A549 (cell line): ENCODE results near the gene ROBO3. TPM values are rescaled to one million over a fixed set of nuclear protein-coding genes. Genes with fewer than 3 reads are reported as not detected.

ENCODE experiments used
- ATAC-seq, 2 experiments: fragments of 200-7000 bp in 1 of 2; fragments of >200 bp in 1 of 2; cut with Nextera tagmentation in 1 of 2; cut with Tn5 transposase in 1 of 2; 3 replicates each; pipeline versions ENCODE4 v1.8.0 to v1.9.1; 2018 to 2020; ENCODE audit warnings: mild to moderate bottlenecking in 1 of 2, moderate library complexity in 1 of 2
- CTCF ChIA-PET: fragments of 300-600 bp; sonication (Branson Sonifier 250); formaldehyde crosslinking; extraction: SDS; loops from one replicate; lab custom pipeline; 2021; ENCODE audit warnings: antibody characterized with exemption, inconsistent platforms; lab: Yijun Ruan, JAX
- POLR2A ChIA-PET: fragments of 350-600 bp; formaldehyde crosslinking; extraction: SDS; loops from one replicate; lab custom pipeline; 2021; ENCODE audit warnings: antibody characterized with exemption, inconsistent platforms; lab: Yijun Ruan, JAX
- DNase-seq, 2 experiments: peaks; one replicate each; pipeline versions ENCODE4 v3.0.0 to v3.0.0-alpha.2; 2011 to 2016; ENCODE audit warnings: low read depth in 1 of 2, low spot score in 1 of 2
- FAIRE-seq: peaks from 2 replicates; lab custom pipeline; 2011; peaks lifted over from hg19 to GRCh38; lab: Jason Lieb, UNC
- H3K27ac ChIP-seq, 2 experiments: fragments of >200 bp; sonication (Bioruptor Twin); formaldehyde crosslinking; 3 replicates each; pipeline ENCODE4 v1.5.1; 2016 to 2017
- H3K4me1 ChIP-seq: fragments of >200 bp; sonication (Bioruptor Twin); formaldehyde crosslinking; 3 replicates; pipeline ENCODE4 v1.6.1; 2016
- H3K4me2 ChIP-seq: fragments of >200 bp; sonication (Bioruptor Twin); formaldehyde crosslinking; 3 replicates; pipeline ENCODE4 v1.6.1; 2016
- H3K4me3 ChIP-seq: fragments of >200 bp; sonication (Bioruptor Twin); formaldehyde crosslinking; 3 replicates; pipeline ENCODE4 v1.5.1; 2016
- H3K9me3 ChIP-seq: fragments of >200 bp; sonication (Bioruptor Twin); formaldehyde crosslinking; 3 replicates; pipeline ENCODE4 v1.6.1; 2016
- BCL3 ChIP-seq: fragments of >200 bp; sonication (Bioruptor Twin); formaldehyde crosslinking; IDR thresholded peaks from 3 replicates; pipeline ENCODE4 v1.6.1; 2016
- BHLHE40 ChIP-seq: IDR thresholded peaks from 2 replicates; pipeline ENCODE4 v1.6.1; 2012; ENCODE audit warnings: low read depth, low read length, inconsistent platforms
- CHD2 ChIP-seq: fragments of 150-350 bp; IDR thresholded peaks from 2 replicates; pipeline ENCODE4 v1.6.1; 2014; ENCODE audit warnings: low read length; ENCODE audit not compliant: partially characterized antibody
- CTCF ChIP-seq: fragments of >200 bp; sonication (Bioruptor Twin); formaldehyde crosslinking; IDR thresholded peaks from 3 replicates; pipeline ENCODE4 v1.5.1; 2016
- EP300 ChIP-seq, 2 experiments: fragments of >200 bp; sonication (Bioruptor Twin); formaldehyde crosslinking; IDR thresholded peaks; 2 replicates in 1 of 2; 3 replicates in 1 of 2; pipeline ENCODE4 v1.6.1; 2016 to 2017
- FOSB ChIP-seq: fragments of 250-450 bp; sonication (Bioruptor Pico); IDR thresholded peaks from 2 replicates; pipeline ENCODE4 v1.5.0; 2020; ENCODE audit warnings: mild to moderate bottlenecking, moderate library complexity
- FOSL2 ChIP-seq, 2 experiments: fragments of 450-650 bp in 1 of 2; fragments of >200 bp in 1 of 2; sonication (Bioruptor Twin) in 1 of 2; formaldehyde crosslinking; IDR thresholded peaks; 2 replicates each; pipeline versions ENCODE4 v1.5.0 to v1.6.1; 2016 to 2020; ENCODE audit warnings: mild to moderate bottlenecking in 1 of 2, moderate library complexity in 1 of 2
- FOXS1 ChIP-seq: fragments of 250-450 bp; sonication (Bioruptor Pico); IDR thresholded peaks from 2 replicates; pipeline ENCODE4 v1.5.0; 2020; ENCODE audit warnings: mild to moderate bottlenecking, moderate library complexity
- GATA3 ChIP-seq: IDR thresholded peaks from 2 replicates; pipeline ENCODE4 v1.6.1; 2012; ENCODE audit warnings: borderline replicate concordance
- HES2 ChIP-seq: fragments of >200 bp; sonication (Bioruptor Twin); formaldehyde crosslinking; IDR thresholded peaks from 2 replicates; pipeline ENCODE4 v1.6.1; 2016
- HMGXB4 ChIP-seq: fragments of 250-450 bp; sonication (Bioruptor Pico); IDR thresholded peaks from 2 replicates; pipeline ENCODE4 v1.5.0; 2021; ENCODE audit warnings: mild to moderate bottlenecking, moderate library complexity, borderline replicate concordance
- HOXB13 ChIP-seq: fragments of 250-450 bp; sonication (Bioruptor Pico); IDR thresholded peaks from 2 replicates; pipeline ENCODE4 v1.5.0; 2020; ENCODE audit warnings: low read depth, mild to moderate bottlenecking, moderate library complexity
- JUN ChIP-seq, 2 experiments: fragments of >200 bp; sonication (Bioruptor Twin); formaldehyde crosslinking; IDR thresholded peaks; 2 replicates in 1 of 2; 3 replicates in 1 of 2; pipeline ENCODE4 v1.6.1; 2016 to 2017
- NPAS2 ChIP-seq: fragments of 250-450 bp; sonication (Bioruptor Pico); IDR thresholded peaks from 2 replicates; pipeline ENCODE4 v1.8.0; 2022; ENCODE audit warnings: mild to moderate bottlenecking, moderate library complexity, borderline replicate concordance
- NR3C1 ChIP-seq: fragments of >200 bp; sonication (Bioruptor Twin); formaldehyde crosslinking; IDR thresholded peaks from 3 replicates; pipeline ENCODE4 v1.6.1; 2017
- RCOR1 ChIP-seq: fragments of 150-350 bp; IDR thresholded peaks from 2 replicates; pipeline ENCODE4 v1.6.1; 2014; ENCODE audit warnings: antibody characterized with exemption, low read length, low read depth
- RNF2 ChIP-seq: fragments of 200-600 bp; sonication (generic); IDR thresholded peaks from 2 replicates; pipeline ENCODE4 v1.6.1; 2016; ENCODE audit warnings: low read depth, mild to moderate bottlenecking, antibody characterized with exemption, moderate library complexity, borderline replicate concordance
- ZFP36 ChIP-seq: fragments of 450-650 bp; IDR thresholded peaks from 2 replicates; pipeline ENCODE4 v1.6.1; 2014; ENCODE audit warnings: borderline replicate concordance; ENCODE audit not compliant: partially characterized antibody
- WGBS: methylation state at CpG from one replicate; pipeline ENCODE4 v1.1.6; 2017; ENCODE audit errors: missing lambda C conversion rate; 5-methylcytosine and 5-hydroxymethylcytosine counted together
- polyA plus RNA-seq, 4 experiments: library from polyadenylated mRNA; depleted of rRNA in 3 of 4; stranded (reverse); fragments of >200 nt; fragmentation: RNase III in 1 of 4; extraction: RNeasy Plus Mini Kit Qiagen cat#74134 plus additional on column Dnase treatment in 1 of 4; gene quantifications; 2 replicates in 3 of 4; 3 replicates in 1 of 4; pipeline ENCODE4 v1.2.3, GENCODE V29; 2011 to 2017

The ROBO3 gene
- polyA plus RNA-seq, 2 of the 4 experiments (the other 2 are of a cell fraction) = 2.1 to 2.8 TPM

- TF ChIP-seq RCOR1 (no peak), NPAS2 (CRISPR knock-in tag) (no peak), EP300 (IDR thresholded peaks at IDR 0.05) (no peak), NR3C1 (no peak)
- TF ChIP-seq, all 56 proteins: peak for 0
These were observed 33.3 kb upstream of the ROBO3 start (continued) for GRCh38 chr11:124831897-124832296.

GRCh38 chr11:124832571-124832970 is 32.7 kb upstream of the ROBO3 start:
- POLR2A ChIA-PET = no interaction called here
- DNase-seq = no peak
- Histone ChIP-seq H3K9me3 (no peaks in the 10 kb centered on the region), H3K4me1 (peaks cover 8% of the 10 kb centered on the region; the same call in 1 of the 3 replicates), H3K27ac (no peak overlapping the region), H3K4me2 (no peak overlapping the region), H3K4me3 (no peak overlapping the region)
- TF ChIP-seq CHD2 (no peak), CTCF (no peak), RNF2 (no peak), BCL3 (no peak), FOSB (no peak), ZFP36 (no peak), GATA3 (no peak), HES2 (no peak), BHLHE40 (no peak), FOXS1 (CRISPR knock-in tag) (no peak), HOXB13 (CRISPR knock-in tag) (no peak), JUN (IDR thresholded peaks at IDR 0.05) (no peak), FOSL2 (IDR thresholded peaks at IDR 0.05) (no peak), FOSL2 (CRISPR knock-in tag; IDR thresholded peaks at IDR 0.05) (no peak), RCOR1 (no peak)
- CTCF ChIA-PET = interaction anchor here (0.7 to 1.7 kb wide), 4 partner anchors 19 to 470 kb away, joined by 3 to 6 read pairs (median 4); no protein-coding TSS in a partner anchor
- no peak for ATAC-seq
- 53% methylated on average over 4 of the region's 4 CpGs for WGBS
- FAIRE-seq = no peak

GRCh38 chr11:124834526-124835180 is 30.6 kb upstream of the ROBO3 start:
- no peak for FAIRE-seq
- no peak for TF ChIP-seq HMGXB4 (CRISPR knock-in tag)
- TF ChIP-seq RNF2 = no peak

More at GRCh38 chr11:124834526-124835180, 30.6 kb upstream of the ROBO3 start:
- ATAC-seq = no peak
- Histone ChIP-seq H3K4me1 (peaks cover 8% of the 10 kb centered on the region; the same call in 1 of the 3 replicates), H3K4me3 (no peak overlapping the region), H3K9me3 (no peaks in the 10 kb centered on the region), H3K27ac (no peak overlapping the region), H3K4me2 (no peak overlapping the region)
- ChIA-PET POLR2A (no interaction called here), CTCF (interaction anchor here (0.6 kb wide), 1 partner anchor 980 kb away, joined by 4 read pairs; no protein-coding TSS in a partner anchor)
- WGBS = 45% methylated on average over 3 of the region's 3 CpGs
- no peak for DNase-seq
